K562 (cell line): Measurements from ENCODE around the gene CFL1. TPM values are rescaled to one million over a fixed set of nuclear protein-coding genes. Genes with fewer than 3 reads are reported as not detected.
A peak's percentile ranks its signal among the peaks of the same experiment; 100 is the strongest.

Experiments used
- BHLHE40 ChIP-seq: IDR thresholded peaks from 2 replicates; pipeline ENCODE4 v1.6.1; 2011; ENCODE audit warnings: low read length, improper control_type of control experiment
- CREM ChIP-seq: IDR thresholded peaks from 2 replicates; pipeline ENCODE4 v1.6.1; 2014; ENCODE audit warnings: antibody characterized with exemption, low read depth
- HBP1 ChIP-seq: fragments of 450-650 bp; formaldehyde crosslinking; IDR thresholded peaks from 2 replicates; pipeline ENCODE4 v1.4.0; 2022; ENCODE audit warnings: missing genetic modification characterization
- HLTF ChIP-seq: fragments of 450-650 bp; IDR thresholded peaks from 2 replicates; pipeline ENCODE4 v1.6.1; 2016
- JUND ChIP-seq, 2 experiments: IDR thresholded peaks; 2 replicates in 1 of 2; 3 replicates in 1 of 2; pipeline ENCODE4 v1.6.1; 2011; ENCODE audit warnings: borderline replicate concordance in 2 of 2, low read depth in 2 of 2, low read length in 2 of 2, improper control_type of control experiment in 1 of 2, missing biosample characterization in 1 of 2, missing genetic modification characterization in 1 of 2, missing genetic modification reagents in 1 of 2
- KAT2B ChIP-seq: IDR thresholded peaks from one replicate; pipeline ENCODE4 v1.6.1; 2012; ENCODE audit warnings: low read depth, mild to moderate bottlenecking, control low read depth, inconsistent platforms, low read length, moderate library complexity
- MEF2A ChIP-seq: IDR thresholded peaks from 2 replicates; pipeline ENCODE4 v1.6.1; 2011; ENCODE audit warnings: low read depth, mild to moderate bottlenecking, low read length, moderate library complexity; ENCODE audit not compliant: control insufficient read depth
- MYNN ChIP-seq, 2 experiments: sonication (generic); formaldehyde crosslinking in 1 of 2; IDR thresholded peaks; 2 replicates each; pipeline versions ENCODE4 v1.5.0 to v1.6.1; 2016 to 2020; ENCODE audit warnings: antibody characterized with exemption in 1 of 2, missing genetic modification reagents in 1 of 2
- NCOR1 ChIP-seq: fragments of 450-650 bp; IDR thresholded peaks from 2 replicates; pipeline ENCODE4 v1.6.1; 2016; ENCODE audit warnings: mild to moderate bottlenecking, moderate library complexity
- NFATC3 ChIP-seq: fragments of 450-650 bp; IDR thresholded peaks from 2 replicates; pipeline ENCODE4 v1.6.1; 2017; ENCODE audit warnings: mild to moderate bottlenecking
- NONO ChIP-seq, 2 experiments: fragments of 200-400 bp in 1 of 2; fragments of 450-650 bp in 1 of 2; formaldehyde crosslinking in 1 of 2; IDR thresholded peaks; 2 replicates each; pipeline ENCODE4 v1.6.1; 2017; ENCODE audit warnings: low read depth in 2 of 2, mild to moderate bottlenecking in 2 of 2, moderate library complexity in 2 of 2, low read length in 1 of 2
- POLR2A ChIP-seq: fragments of 450-650 bp; conservative IDR thresholded peaks from 2 replicates; pipeline ENCODE4 v1.6.1; 2016
- POLR3G ChIP-seq: IDR thresholded peaks from 2 replicates; pipeline ENCODE4 v1.6.1; 2011; ENCODE audit not compliant: insufficient read length, insufficient replicate concordance; ENCODE audit errors: extremely low read depth
- TRIM25 ChIP-seq: fragments of 450-650 bp; IDR thresholded peaks from 2 replicates; pipeline ENCODE4 v1.7.0; 2016; ENCODE audit warnings: borderline replicate concordance
- ZBTB26 ChIP-seq: fragments of 450-650 bp; formaldehyde crosslinking; IDR thresholded peaks from 2 replicates; pipeline ENCODE4 v1.4.0; 2022; ENCODE audit warnings: missing genetic modification characterization
- ZFX ChIP-seq: sonication (generic); formaldehyde crosslinking; IDR thresholded peaks from 2 replicates; pipeline ENCODE4 v1.8.0; 2022; ENCODE audit warnings: mild to moderate bottlenecking, missing genetic modification reagents, moderate library complexity
- ZNF707 ChIP-seq: fragments of 250-450 bp; sonication (Bioruptor Pico); conservative IDR thresholded peaks from 2 replicates; pipeline ENCODE4 v1.8.0; 2022; ENCODE audit warnings: inconsistent platforms, mild to moderate bottlenecking, moderate library complexity
- polyA plus RNA-seq, 8 experiments: library from polyadenylated mRNA; depleted of rRNA in 4 of 8; stranded (reverse) in 5 of 8; unstranded in 3 of 8; fragments of >200 nt; fragmentation: Nextera tagmentation in 2 of 8; fragmentation: Illumina TruSeq in 1 of 8; extraction: Ambion mirVana in 2 of 8; extraction: Trizol in 1 of 8; gene quantifications; 2 replicates each; pipeline versions ENCODE4 v1.2.1 to v1.2.3, GENCODE V29; 2011 to 2014; ENCODE audit warnings: inconsistent platforms in 1 of 8, missing spikeins in 1 of 8
- total RNA-seq, 7 experiments: library from RNA; depleted of rRNA in 6 of 7; stranded (reverse); fragments of >200 nt in 6 of 7; fragmentation: Illumina TruSeq in 2 of 7; extraction: Trizol in 2 of 7; gene quantifications; 2 replicates each; pipeline versions ENCODE4 v1.2.1 to v1.2.3, GENCODE V29; 2011 to 2021; ENCODE audit warnings: low replicate concordance in 1 of 7
- TF ChIP-seq, protein P1 (sequence below): IDR thresholded peaks from 2 replicates; pipeline ENCODE4 v1.6.1; 2014; ENCODE audit warnings: antibody characterized with exemption
- TF ChIP-seq, protein P2 (sequence below): fragments of 150-350 bp; IDR thresholded peaks from 2 replicates; pipeline ENCODE4 v1.6.1; 2014; ENCODE audit warnings: low read depth, mild to moderate bottlenecking, low read length, borderline replicate concordance

The CFL1 gene
- total and polyA plus RNA-seq, 9 of the 15 experiments (the other 6 are each of a cell fraction or from before 2014, with no cell fraction given): 105 to 1,101 (median 859) TPM

DNA sequence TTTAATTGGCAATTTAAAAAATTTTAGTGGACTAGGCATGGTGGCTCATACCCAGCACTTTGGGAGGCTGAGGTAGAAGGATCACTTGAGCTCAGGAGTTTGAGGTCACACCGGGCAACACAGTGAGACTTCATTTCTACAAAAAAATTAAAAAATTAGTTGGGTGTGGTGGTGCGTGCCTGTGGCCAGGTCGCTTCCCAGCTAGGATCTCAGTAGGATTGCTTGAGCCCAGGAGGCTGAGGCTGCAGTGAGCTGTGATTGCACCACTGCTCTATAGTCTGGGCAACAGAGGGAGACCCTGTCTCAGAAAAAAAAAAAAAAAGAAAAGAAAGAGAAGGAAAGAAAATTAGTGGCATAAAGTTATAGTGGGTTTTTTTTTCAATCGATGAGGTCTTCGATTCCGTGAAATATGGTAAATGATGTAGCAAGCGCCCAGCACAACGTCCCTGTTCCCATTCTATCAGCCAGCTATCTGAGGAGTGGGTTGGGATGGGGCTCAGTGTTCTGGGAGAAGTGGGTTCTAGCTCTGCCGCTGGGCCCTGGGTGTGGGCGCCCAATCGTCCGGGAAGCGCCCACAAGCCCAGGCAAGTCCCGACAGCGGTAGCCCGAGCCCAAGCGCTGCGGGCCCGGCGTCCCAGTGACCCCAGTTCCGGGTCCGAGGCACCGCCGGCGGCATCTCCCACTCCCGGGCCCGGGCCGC is 40.8 kb upstream of the CFL1 start (continued):
- no peak for TF ChIP-seq NCOR1
- TF ChIP-seq HBP1 (CRISPR knock-in tag): no peak
- TF ChIP-seq ZNF707 (CRISPR knock-in tag): no peak
- TF ChIP-seq POLR3G: no peak
- TF ChIP-seq POLR2A: no peak
- no peak for TF ChIP-seq HLTF
- TF ChIP-seq TRIM25: no peak
- TF ChIP-seq KAT2B: no peak
- TF ChIP-seq, protein P1, sequence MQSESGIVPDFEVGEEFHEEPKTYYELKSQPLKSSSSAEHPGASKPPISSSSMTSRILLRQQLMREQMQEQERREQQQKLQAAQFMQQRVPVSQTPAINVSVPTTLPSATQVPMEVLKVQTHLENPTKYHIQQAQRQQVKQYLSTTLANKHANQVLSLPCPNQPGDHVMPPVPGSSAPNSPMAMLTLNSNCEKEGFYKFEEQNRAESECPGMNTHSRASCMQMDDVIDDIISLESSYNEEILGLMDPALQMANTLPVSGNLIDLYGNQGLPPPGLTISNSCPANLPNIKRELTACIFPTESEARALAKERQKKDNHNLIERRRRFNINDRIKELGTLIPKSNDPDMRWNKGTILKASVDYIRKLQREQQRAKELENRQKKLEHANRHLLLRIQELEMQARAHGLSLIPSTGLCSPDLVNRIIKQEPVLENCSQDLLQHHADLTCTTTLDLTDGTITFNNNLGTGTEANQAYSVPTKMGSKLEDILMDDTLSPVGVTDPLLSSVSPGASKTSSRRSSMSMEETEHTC: no peak
- no peak for TF ChIP-seq MYNN (IDR thresholded peaks at IDR 0.05)
- TF ChIP-seq MYNN (CRISPR knock-in tag; IDR thresholded peaks at IDR 0.05): no peak
- peak; percentile 92 for TF ChIP-seq ZFX (CRISPR knock-in tag)
- TF ChIP-seq MEF2A: no peak
- no peak for TF ChIP-seq ZBTB26 (CRISPR knock-in tag)
- 0 out of 4 replicates have a peak, but pooled peaks of 1 of the 2 experiments have one; percentile 12 for TF ChIP-seq NONO (IDR thresholded peaks at IDR 0.05; ENCODE audit: low read depth in 2 of 2, low read length in 1 of 2)
- TF ChIP-seq BHLHE40: no peak
- TF ChIP-seq NFATC3: no peak
- TF ChIP-seq, protein P2, sequence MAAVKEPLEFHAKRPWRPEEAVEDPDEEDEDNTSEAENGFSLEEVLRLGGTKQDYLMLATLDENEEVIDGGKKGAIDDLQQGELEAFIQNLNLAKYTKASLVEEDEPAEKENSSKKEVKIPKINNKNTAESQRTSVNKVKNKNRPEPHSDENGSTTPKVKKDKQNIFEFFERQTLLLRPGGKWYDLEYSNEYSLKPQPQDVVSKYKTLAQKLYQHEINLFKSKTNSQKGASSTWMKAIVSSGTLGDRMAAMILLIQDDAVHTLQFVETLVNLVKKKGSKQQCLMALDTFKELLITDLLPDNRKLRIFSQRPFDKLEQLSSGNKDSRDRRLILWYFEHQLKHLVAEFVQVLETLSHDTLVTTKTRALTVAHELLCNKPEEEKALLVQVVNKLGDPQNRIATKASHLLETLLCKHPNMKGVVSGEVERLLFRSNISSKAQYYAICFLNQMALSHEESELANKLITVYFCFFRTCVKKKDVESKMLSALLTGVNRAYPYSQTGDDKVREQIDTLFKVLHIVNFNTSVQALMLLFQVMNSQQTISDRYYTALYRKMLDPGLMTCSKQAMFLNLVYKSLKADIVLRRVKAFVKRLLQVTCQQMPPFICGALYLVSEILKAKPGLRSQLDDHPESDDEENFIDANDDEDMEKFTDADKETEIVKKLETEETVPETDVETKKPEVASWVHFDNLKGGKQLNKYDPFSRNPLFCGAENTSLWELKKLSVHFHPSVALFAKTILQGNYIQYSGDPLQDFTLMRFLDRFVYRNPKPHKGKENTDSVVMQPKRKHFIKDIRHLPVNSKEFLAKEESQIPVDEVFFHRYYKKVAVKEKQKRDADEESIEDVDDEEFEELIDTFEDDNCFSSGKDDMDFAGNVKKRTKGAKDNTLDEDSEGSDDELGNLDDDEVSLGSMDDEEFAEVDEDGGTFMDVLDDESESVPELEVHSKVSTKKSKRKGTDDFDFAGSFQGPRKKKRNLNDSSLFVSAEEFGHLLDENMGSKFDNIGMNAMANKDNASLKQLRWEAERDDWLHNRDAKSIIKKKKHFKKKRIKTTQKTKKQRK: no peak
- no peak for TF ChIP-seq CREM
- TF ChIP-seq JUND (IDR thresholded peaks at IDR 0.05; ENCODE audit: borderline replicate concordance, low read depth, low read length): no peak
- TF ChIP-seq JUND (tag; IDR thresholded peaks at IDR 0.05; ENCODE audit: borderline replicate concordance, low read depth, low read length): no peak
